Parathyroid adenoma (tissue), 2 donors: ENCODE data around the gene LRP1B.

Experiments used
- H2AFZ ChIP-seq: fragments of 300-600 bp; sonication (generic); one replicate; pipeline ENCODE4 v1.7.0; 2017; ENCODE audit warnings: antibody characterized with exemption, mild to moderate bottlenecking
- H3K27ac ChIP-seq: fragments of 300-600 bp; sonication (generic); one replicate; pipeline ENCODE4 v1.7.0; 2017
- H3K27me3 ChIP-seq: fragments of 300-600 bp; sonication (generic); one replicate; pipeline ENCODE4 v1.7.0; 2017; ENCODE audit warnings: low read length; ENCODE audit not compliant: control insufficient read depth, insufficient read depth
- H3K36me3 ChIP-seq: fragments of 300-600 bp; sonication (generic); one replicate; pipeline ENCODE4 v1.7.0; 2017; ENCODE audit warnings: low read length; ENCODE audit not compliant: control insufficient read depth, insufficient read depth
- H3K4me1 ChIP-seq: fragments of 300-600 bp; sonication (generic); one replicate; pipeline ENCODE4 v1.7.0; 2017; ENCODE audit warnings: control low read depth
- H3K4me2 ChIP-seq: fragments of 300-600 bp; sonication (generic); one replicate; pipeline ENCODE4 v1.7.0; 2017; ENCODE audit warnings: low read length
- H3K4me3 ChIP-seq: fragments of 300-600 bp; sonication (generic); one replicate; pipeline ENCODE4 v1.7.0; 2017; ENCODE audit warnings: low read depth, low read length
- H3K79me2 ChIP-seq: fragments of 300-600 bp; sonication (generic); one replicate; pipeline ENCODE4 v1.7.0; 2017; ENCODE audit warnings: control low read depth
- H3K9ac ChIP-seq: fragments of 300-600 bp; sonication (generic); one replicate; pipeline ENCODE4 v1.7.0; 2017; ENCODE audit warnings: mild to moderate bottlenecking
- H3K9me3 ChIP-seq: fragments of 300-600 bp; sonication (generic); one replicate; pipeline ENCODE4 v1.7.0; 2017; ENCODE audit warnings: low read length; ENCODE audit not compliant: control insufficient read depth
- CTCF ChIP-seq: fragments of 300-600 bp; sonication (generic); IDR thresholded peaks from one replicate; pipeline ENCODE4 v1.7.0; 2017; ENCODE audit warnings: antibody characterized with exemption, mild to moderate bottlenecking
- donor health status: primary hyperparathyroidism.

The LRP1B gene

GRCh38 chr2:140473851-140474250 is 1657.0 kb downstream of the LRP1B start:
- Histone ChIP-seq H3K4me2 (no peak overlapping the region), H3K79me2 (no peaks in the 10 kb centered on the region), H3K4me1 (no peaks in the 10 kb centered on the region), H3K9me3 (no peaks in the 10 kb centered on the region), H3K36me3 (no peaks in the 10 kb centered on the region), H3K27me3 (no peaks in the 10 kb centered on the region), H3K9ac (no peak overlapping the region), H3K4me3 (no peak overlapping the region), H3K27ac (no peak overlapping the region), H2AFZ (no peak overlapping the region)
- TF ChIP-seq CTCF = no peak

GRCh38 chr2:140472676-140473075 is 1658.1 kb downstream of the LRP1B start:
- Histone ChIP-seq H3K27ac (no peak overlapping the region), H3K4me3 (no peak overlapping the region), H3K36me3 (no peaks in the 10 kb centered on the region), H3K9me3 (no peaks in the 10 kb centered on the region), H2AFZ (no peak overlapping the region), H3K79me2 (no peaks in the 10 kb centered on the region), H3K4me2 (no peak overlapping the region), H3K27me3 (no peaks in the 10 kb centered on the region), H3K4me1 (no peaks in the 10 kb centered on the region), H3K9ac (no peak overlapping the region)
- TF ChIP-seq CTCF = no peak

DNA sequence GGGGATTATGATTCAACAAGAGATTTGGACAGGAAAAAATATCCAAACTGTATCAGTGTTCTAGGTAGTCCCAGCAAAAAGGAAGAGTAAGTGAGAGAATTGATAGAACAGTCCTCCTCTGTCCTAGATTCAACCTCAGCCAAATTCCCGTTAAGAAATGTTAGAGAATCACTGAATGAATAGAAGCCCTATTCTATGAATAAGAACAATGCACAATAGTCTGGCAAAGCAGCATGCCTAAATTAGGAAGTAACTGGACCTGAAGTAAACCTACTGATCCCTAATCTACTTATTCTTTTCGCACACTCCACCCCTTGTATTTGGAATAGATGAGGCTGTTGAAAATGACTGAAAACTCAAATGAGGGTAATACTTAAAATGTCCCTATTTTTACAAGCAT is 1665.5 kb downstream of the LRP1B start:
- H3K27ac ChIP-seq = no peak overlapping the region

DNA sequence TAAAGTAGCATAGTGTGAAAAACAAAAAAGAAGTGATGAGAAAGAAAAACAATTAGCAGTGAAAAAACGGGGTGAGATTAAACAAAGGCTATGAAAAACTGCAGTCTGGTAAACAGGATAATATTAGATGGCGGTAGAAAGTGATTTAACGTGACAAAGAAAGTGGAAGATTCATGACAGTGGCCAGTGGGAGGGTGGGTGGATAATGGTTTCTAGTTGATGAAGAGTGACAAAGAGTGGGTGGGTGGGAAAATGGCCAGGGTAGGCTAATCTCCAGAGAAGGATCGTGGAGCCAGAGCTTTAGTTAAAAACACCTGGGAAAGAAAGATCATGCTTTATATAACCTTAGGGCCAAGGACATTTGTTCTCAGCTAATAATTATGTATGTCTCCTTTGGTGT is 1667.8 kb downstream of the LRP1B start:
- TF ChIP-seq CTCF = no peak
- no peak overlapping the region for H2AFZ ChIP-seq
- H3K27me3 ChIP-seq = no peaks in the 10 kb centered on the region
- H3K79me2 ChIP-seq = no peaks in the 10 kb centered on the region
- no peak overlapping the region for H3K27ac ChIP-seq
- H3K4me2 ChIP-seq = no peak overlapping the region
- H3K4me1 ChIP-seq = no peaks in the 10 kb centered on the region
- no peak overlapping the region for H3K4me3 ChIP-seq
- H3K36me3 ChIP-seq = no peaks in the 10 kb centered on the region
- H3K9me3 ChIP-seq = no peaks in the 10 kb centered on the region
- no peak overlapping the region for H3K9ac ChIP-seq

More for the DNA sequence above, 1665.5 kb downstream of the LRP1B start:
- no peaks in the 10 kb centered on the region for H3K4me1 ChIP-seq
- TF ChIP-seq CTCF = no peak
- H3K9me3 ChIP-seq = no peaks in the 10 kb centered on the region
- H3K27me3 ChIP-seq = no peaks in the 10 kb centered on the region
- no peak overlapping the region for H3K9ac ChIP-seq
- no peak overlapping the region for H3K4me2 ChIP-seq
- H3K4me3 ChIP-seq = no peak overlapping the region
- H3K36me3 ChIP-seq = no peaks in the 10 kb centered on the region
- no peak overlapping the region for H2AFZ ChIP-seq
- H3K79me2 ChIP-seq = no peaks in the 10 kb centered on the region

DNA sequence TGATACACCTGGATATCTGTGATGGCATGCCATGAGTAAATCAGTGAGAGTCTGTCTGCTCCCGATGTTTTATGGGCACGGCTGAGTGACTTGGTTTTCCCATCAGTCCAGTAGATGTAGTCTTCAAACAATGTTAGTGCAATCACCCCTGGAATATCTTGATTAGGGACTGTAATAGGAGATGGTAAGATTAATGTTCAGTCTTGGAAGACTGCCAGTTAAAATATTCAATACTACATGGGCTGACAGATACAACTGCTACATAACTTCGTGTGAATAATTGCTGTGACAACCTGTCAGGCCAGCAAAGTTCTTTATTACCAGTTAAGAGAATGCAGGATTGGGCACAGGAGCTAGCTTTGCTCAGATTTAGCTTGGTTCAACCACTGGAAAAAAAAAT is 1673.3 kb downstream of the LRP1B start:
- H3K36me3 ChIP-seq = no peaks in the 10 kb centered on the region
- no peak overlapping the region for H2AFZ ChIP-seq
- H3K4me2 ChIP-seq = no peak overlapping the region
- H3K4me1 ChIP-seq = no peaks in the 10 kb centered on the region
- H3K27ac ChIP-seq = no peak overlapping the region
- no peaks in the 10 kb centered on the region for H3K9me3 ChIP-seq
- TF ChIP-seq CTCF = no peak
- H3K9ac ChIP-seq = no peak overlapping the region
- H3K79me2 ChIP-seq = no peaks in the 10 kb centered on the region
- H3K4me3 ChIP-seq = no peak overlapping the region
- H3K27me3 ChIP-seq = no peaks in the 10 kb centered on the region
